GM23338 (cell line): ENCODE data around the gene UBE3C. TPM values are rescaled to one million over a fixed set of nuclear protein-coding genes. Genes with fewer than 3 reads are reported as not detected.

Experiments used
- ATAC-seq: fragments of 200-7000 bp; cut with Tn5 transposase; 3 replicates; pipeline ENCODE4 v1.9.1; 2020
- DNase-seq: peaks from one replicate; pipeline ENCODE4 v3.0.0-alpha.2; 2015; ENCODE audit warnings: low spot score
- H2AFZ ChIP-seq: fragments of 200-600 bp; sonication (generic); 2 replicates; pipeline ENCODE4 v1.8.0; 2016; ENCODE audit warnings: antibody characterized with exemption, mild to moderate bottlenecking, moderate library complexity
- H3F3A ChIP-seq: fragments of 200-600 bp; sonication (generic); replicated peaks from 2 replicates; pipeline ENCODE4 v1.8.0; 2017; ENCODE audit warnings: antibody characterized with exemption, mixed run types, low read depth
- H3K27ac ChIP-seq: fragments of 200-600 bp; sonication (generic); 2 replicates; pipeline ENCODE4 v1.6.1; 2016; ENCODE audit warnings: low read depth
- H3K27me3 ChIP-seq: fragments of 200-600 bp; sonication (generic); 2 replicates; pipeline ENCODE4 v1.8.0; 2016; ENCODE audit warnings: mild to moderate bottlenecking, mixed run types, moderate library complexity; ENCODE audit not compliant: insufficient read depth
- H3K36me3 ChIP-seq: fragments of 200-600 bp; sonication (generic); 2 replicates; pipeline ENCODE4 v1.8.0; 2016; ENCODE audit warnings: mild to moderate bottlenecking; ENCODE audit not compliant: insufficient read depth
- H3K4me1 ChIP-seq: fragments of 200-600 bp; sonication (generic); 2 replicates; pipeline ENCODE4 v1.8.0; 2016; ENCODE audit warnings: mild to moderate bottlenecking, moderate library complexity; ENCODE audit not compliant: insufficient read depth
- H3K4me2 ChIP-seq: fragments of 200-600 bp; sonication (generic); 2 replicates; pipeline ENCODE4 v1.7.1; 2017; ENCODE audit warnings: mixed run types
- H3K4me3 ChIP-seq: fragments of 200-600 bp; sonication (generic); 2 replicates; pipeline ENCODE4 v1.6.1; 2016; ENCODE audit warnings: mixed run types
- H3K79me2 ChIP-seq: fragments of 200-600 bp; sonication (generic); replicated peaks from 2 replicates; pipeline ENCODE4 v1.8.0; 2017; ENCODE audit warnings: mild to moderate bottlenecking; ENCODE audit not compliant: insufficient read depth
- H3K9me2 ChIP-seq: fragments of 200-600 bp; sonication (generic); 2 replicates; pipeline ENCODE4 v1.8.0; 2017; ENCODE audit not compliant: insufficient read depth
- H4K20me1 ChIP-seq: fragments of 200-600 bp; sonication (generic); replicated peaks from 2 replicates; pipeline ENCODE4 v1.8.0; 2017; ENCODE audit warnings: mild to moderate bottlenecking; ENCODE audit not compliant: insufficient read depth
- H3K27ac Mint-ChIP-seq: 2 replicates; pipeline ENCODE4 v1.8.0; 2020; ENCODE audit warnings: inconsistent platforms, mild to moderate bottlenecking, moderate library complexity, mixed read lengths
- H3K27me3 Mint-ChIP-seq: 3 replicates; pipeline ENCODE4 v1.8.0; 2022; ENCODE audit warnings: low read depth, mild to moderate bottlenecking, moderate library complexity, mixed read lengths, inconsistent platforms; ENCODE audit not compliant: insufficient read depth, poor library complexity
- H3K36me3 Mint-ChIP-seq: 3 replicates; pipeline ENCODE4 v1.8.0; 2021; ENCODE audit warnings: low read depth, mild to moderate bottlenecking, inconsistent platforms, moderate library complexity, mixed read lengths
- H3K4me1 Mint-ChIP-seq: 3 replicates; pipeline ENCODE4 v1.8.0; 2020; ENCODE audit warnings: mild to moderate bottlenecking, inconsistent platforms, mixed read lengths
- H3K4me3 Mint-ChIP-seq: 3 replicates; pipeline ENCODE4 v1.8.0; 2021; ENCODE audit warnings: moderate library complexity, mild to moderate bottlenecking, inconsistent platforms, mixed read lengths
- H3K9me3 Mint-ChIP-seq: 3 replicates; pipeline ENCODE4 v1.8.0; 2020; ENCODE audit warnings: moderate library complexity, mild to moderate bottlenecking, inconsistent platforms, mixed read lengths
- CREB1 ChIP-seq: fragments of 250-450 bp; sonication (Bioruptor Pico); IDR thresholded peaks from 2 replicates; pipeline ENCODE4 v1.5.0; 2020; ENCODE audit warnings: low read depth, mild to moderate bottlenecking, moderate library complexity
- EZH2 ChIP-seq: fragments of 200-600 bp; sonication (generic); IDR thresholded peaks from one replicate; pipeline ENCODE4 v1.8.0; 2017; ENCODE audit warnings: antibody characterized with exemption, mild to moderate bottlenecking, low read depth; ENCODE audit not compliant: unreplicated experiment
- EZH2phosphoT487 ChIP-seq: fragments of 200-600 bp; sonication (generic); IDR thresholded peaks from one replicate; pipeline ENCODE4 v1.8.1; 2018; ENCODE audit warnings: antibody characterized with exemption; ENCODE audit not compliant: unreplicated experiment
- JUNB ChIP-seq: IDR thresholded peaks from one replicate; pipeline ENCODE4 v1.6.1; 2016; ENCODE audit warnings: antibody characterized with exemption; ENCODE audit not compliant: unreplicated experiment
- NANOG ChIP-seq: IDR thresholded peaks from 2 replicates; pipeline ENCODE4 v1.6.1; 2016; ENCODE audit warnings: antibody characterized with exemption, borderline replicate concordance
- POLR2AphosphoS5 ChIP-seq: IDR thresholded peaks from 2 replicates; pipeline ENCODE4 v1.6.1; 2016; ENCODE audit warnings: antibody characterized with exemption, low read depth
- STAT1 ChIP-seq: IDR thresholded peaks from one replicate; pipeline ENCODE4 v1.6.1; 2016; ENCODE audit warnings: antibody characterized with exemption; ENCODE audit not compliant: unreplicated experiment
- ZNF114 ChIP-seq: fragments of 250-450 bp; sonication (Bioruptor Pico); IDR thresholded peaks from 2 replicates; pipeline ENCODE4 v1.5.0; 2020; ENCODE audit warnings: mild to moderate bottlenecking, moderate library complexity
- ZNF331 ChIP-seq: fragments of 250-450 bp; sonication (Bioruptor Pico); IDR thresholded peaks from 2 replicates; pipeline ENCODE4 v1.5.0; 2020; ENCODE audit warnings: low read depth, mild to moderate bottlenecking, moderate library complexity
- polyA plus RNA-seq: library from polyadenylated mRNA; unstranded; fragments of >200 nt; fragmentation: Nextera tagmentation; extraction: Ambion mirVana; gene quantifications from 2 replicates; pipeline ENCODE4 v1.2.1, GENCODE V29; 2016
- total RNA-seq: library from RNA; depleted of rRNA; stranded (reverse); fragments of >200 nt; shearing (Covaris generic); gene quantifications from 2 replicates; pipeline ENCODE4 v1.2.3, GENCODE V29; 2014
- TF ChIP-seq, protein P1 (sequence below): IDR thresholded peaks from 2 replicates; pipeline ENCODE4 v1.6.1; 2016; ENCODE audit warnings: antibody characterized with exemption
- TF ChIP-seq, protein P2 (sequence below), 2 experiments: fragments of 200-600 bp in 1 of 2; sonication (generic) in 1 of 2; conservative IDR thresholded peaks; 2 replicates each; pipeline versions ENCODE4 v1.5.1 to v1.6.1; 2016 to 2017; ENCODE audit warnings: antibody characterized with exemption in 2 of 2, low read depth in 2 of 2, mild to moderate bottlenecking in 2 of 2, moderate library complexity in 1 of 2
- TF ChIP-seq, protein P3 (sequence below): IDR thresholded peaks from one replicate; pipeline ENCODE4 v1.6.1; 2018; ENCODE audit warnings: antibody characterized with exemption; ENCODE audit not compliant: unreplicated experiment
- TF ChIP-seq, protein P4 (sequence below): fragments of 250-450 bp; sonication (Bioruptor Pico); IDR thresholded peaks from 2 replicates; pipeline ENCODE4 v1.5.0; 2020; ENCODE audit warnings: mild to moderate bottlenecking, moderate library complexity

The UBE3C gene
- total and polyA plus RNA-seq, 2 experiments from 2014 or later, result 16.8 to 76.9 TPM

DNA sequence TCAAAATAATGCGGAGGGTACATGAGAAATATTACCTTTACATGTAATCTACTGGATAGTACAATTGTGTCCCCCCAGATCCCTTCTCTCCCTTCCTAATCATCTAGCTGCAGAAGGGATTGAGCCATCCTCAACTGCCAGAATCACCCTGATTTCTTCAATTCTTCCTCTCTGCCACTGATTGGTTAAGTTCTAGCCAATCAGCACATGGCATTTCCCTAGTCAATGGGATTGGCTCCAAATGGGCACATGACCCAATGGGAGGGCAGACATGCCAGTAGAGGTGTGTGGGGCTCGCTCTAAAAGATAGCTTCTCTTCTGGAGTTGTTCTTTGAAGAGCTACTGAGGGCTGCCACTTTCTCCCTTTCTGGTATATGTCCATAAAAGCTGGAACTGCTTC, 20.9 kb upstream of the UBE3C start:
- ATAC-seq, result no peak
- TF ChIP-seq EZH2phosphoT487, result no peak
- no peak for TF ChIP-seq ZNF331
- TF ChIP-seq, protein P1, sequence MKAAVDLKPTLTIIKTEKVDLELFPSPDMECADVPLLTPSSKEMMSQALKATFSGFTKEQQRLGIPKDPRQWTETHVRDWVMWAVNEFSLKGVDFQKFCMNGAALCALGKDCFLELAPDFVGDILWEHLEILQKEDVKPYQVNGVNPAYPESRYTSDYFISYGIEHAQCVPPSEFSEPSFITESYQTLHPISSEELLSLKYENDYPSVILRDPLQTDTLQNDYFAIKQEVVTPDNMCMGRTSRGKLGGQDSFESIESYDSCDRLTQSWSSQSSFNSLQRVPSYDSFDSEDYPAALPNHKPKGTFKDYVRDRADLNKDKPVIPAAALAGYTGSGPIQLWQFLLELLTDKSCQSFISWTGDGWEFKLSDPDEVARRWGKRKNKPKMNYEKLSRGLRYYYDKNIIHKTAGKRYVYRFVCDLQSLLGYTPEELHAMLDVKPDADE, result no peak
- no peak for TF ChIP-seq ZNF114 (CRISPR knock-in tag)
- no peak for TF ChIP-seq CREB1 (CRISPR knock-in tag)
- no peak for TF ChIP-seq EZH2
- TF ChIP-seq, protein P2, sequence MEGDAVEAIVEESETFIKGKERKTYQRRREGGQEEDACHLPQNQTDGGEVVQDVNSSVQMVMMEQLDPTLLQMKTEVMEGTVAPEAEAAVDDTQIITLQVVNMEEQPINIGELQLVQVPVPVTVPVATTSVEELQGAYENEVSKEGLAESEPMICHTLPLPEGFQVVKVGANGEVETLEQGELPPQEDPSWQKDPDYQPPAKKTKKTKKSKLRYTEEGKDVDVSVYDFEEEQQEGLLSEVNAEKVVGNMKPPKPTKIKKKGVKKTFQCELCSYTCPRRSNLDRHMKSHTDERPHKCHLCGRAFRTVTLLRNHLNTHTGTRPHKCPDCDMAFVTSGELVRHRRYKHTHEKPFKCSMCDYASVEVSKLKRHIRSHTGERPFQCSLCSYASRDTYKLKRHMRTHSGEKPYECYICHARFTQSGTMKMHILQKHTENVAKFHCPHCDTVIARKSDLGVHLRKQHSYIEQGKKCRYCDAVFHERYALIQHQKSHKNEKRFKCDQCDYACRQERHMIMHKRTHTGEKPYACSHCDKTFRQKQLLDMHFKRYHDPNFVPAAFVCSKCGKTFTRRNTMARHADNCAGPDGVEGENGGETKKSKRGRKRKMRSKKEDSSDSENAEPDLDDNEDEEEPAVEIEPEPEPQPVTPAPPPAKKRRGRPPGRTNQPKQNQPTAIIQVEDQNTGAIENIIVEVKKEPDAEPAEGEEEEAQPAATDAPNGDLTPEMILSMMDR (conservative IDR thresholded peaks at IDR 0.05; ENCODE audit: low read depth in 2 of 2), result no peak
- TF ChIP-seq POLR2AphosphoS5, result no peak
- TF ChIP-seq, protein P3, sequence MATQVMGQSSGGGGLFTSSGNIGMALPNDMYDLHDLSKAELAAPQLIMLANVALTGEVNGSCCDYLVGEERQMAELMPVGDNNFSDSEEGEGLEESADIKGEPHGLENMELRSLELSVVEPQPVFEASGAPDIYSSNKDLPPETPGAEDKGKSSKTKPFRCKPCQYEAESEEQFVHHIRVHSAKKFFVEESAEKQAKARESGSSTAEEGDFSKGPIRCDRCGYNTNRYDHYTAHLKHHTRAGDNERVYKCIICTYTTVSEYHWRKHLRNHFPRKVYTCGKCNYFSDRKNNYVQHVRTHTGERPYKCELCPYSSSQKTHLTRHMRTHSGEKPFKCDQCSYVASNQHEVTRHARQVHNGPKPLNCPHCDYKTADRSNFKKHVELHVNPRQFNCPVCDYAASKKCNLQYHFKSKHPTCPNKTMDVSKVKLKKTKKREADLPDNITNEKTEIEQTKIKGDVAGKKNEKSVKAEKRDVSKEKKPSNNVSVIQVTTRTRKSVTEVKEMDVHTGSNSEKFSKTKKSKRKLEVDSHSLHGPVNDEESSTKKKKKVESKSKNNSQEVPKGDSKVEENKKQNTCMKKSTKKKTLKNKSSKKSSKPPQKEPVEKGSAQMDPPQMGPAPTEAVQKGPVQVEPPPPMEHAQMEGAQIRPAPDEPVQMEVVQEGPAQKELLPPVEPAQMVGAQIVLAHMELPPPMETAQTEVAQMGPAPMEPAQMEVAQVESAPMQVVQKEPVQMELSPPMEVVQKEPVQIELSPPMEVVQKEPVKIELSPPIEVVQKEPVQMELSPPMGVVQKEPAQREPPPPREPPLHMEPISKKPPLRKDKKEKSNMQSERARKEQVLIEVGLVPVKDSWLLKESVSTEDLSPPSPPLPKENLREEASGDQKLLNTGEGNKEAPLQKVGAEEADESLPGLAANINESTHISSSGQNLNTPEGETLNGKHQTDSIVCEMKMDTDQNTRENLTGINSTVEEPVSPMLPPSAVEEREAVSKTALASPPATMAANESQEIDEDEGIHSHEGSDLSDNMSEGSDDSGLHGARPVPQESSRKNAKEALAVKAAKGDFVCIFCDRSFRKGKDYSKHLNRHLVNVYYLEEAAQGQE, result no peak
- no peak for TF ChIP-seq NANOG
- TF ChIP-seq, protein P4, sequence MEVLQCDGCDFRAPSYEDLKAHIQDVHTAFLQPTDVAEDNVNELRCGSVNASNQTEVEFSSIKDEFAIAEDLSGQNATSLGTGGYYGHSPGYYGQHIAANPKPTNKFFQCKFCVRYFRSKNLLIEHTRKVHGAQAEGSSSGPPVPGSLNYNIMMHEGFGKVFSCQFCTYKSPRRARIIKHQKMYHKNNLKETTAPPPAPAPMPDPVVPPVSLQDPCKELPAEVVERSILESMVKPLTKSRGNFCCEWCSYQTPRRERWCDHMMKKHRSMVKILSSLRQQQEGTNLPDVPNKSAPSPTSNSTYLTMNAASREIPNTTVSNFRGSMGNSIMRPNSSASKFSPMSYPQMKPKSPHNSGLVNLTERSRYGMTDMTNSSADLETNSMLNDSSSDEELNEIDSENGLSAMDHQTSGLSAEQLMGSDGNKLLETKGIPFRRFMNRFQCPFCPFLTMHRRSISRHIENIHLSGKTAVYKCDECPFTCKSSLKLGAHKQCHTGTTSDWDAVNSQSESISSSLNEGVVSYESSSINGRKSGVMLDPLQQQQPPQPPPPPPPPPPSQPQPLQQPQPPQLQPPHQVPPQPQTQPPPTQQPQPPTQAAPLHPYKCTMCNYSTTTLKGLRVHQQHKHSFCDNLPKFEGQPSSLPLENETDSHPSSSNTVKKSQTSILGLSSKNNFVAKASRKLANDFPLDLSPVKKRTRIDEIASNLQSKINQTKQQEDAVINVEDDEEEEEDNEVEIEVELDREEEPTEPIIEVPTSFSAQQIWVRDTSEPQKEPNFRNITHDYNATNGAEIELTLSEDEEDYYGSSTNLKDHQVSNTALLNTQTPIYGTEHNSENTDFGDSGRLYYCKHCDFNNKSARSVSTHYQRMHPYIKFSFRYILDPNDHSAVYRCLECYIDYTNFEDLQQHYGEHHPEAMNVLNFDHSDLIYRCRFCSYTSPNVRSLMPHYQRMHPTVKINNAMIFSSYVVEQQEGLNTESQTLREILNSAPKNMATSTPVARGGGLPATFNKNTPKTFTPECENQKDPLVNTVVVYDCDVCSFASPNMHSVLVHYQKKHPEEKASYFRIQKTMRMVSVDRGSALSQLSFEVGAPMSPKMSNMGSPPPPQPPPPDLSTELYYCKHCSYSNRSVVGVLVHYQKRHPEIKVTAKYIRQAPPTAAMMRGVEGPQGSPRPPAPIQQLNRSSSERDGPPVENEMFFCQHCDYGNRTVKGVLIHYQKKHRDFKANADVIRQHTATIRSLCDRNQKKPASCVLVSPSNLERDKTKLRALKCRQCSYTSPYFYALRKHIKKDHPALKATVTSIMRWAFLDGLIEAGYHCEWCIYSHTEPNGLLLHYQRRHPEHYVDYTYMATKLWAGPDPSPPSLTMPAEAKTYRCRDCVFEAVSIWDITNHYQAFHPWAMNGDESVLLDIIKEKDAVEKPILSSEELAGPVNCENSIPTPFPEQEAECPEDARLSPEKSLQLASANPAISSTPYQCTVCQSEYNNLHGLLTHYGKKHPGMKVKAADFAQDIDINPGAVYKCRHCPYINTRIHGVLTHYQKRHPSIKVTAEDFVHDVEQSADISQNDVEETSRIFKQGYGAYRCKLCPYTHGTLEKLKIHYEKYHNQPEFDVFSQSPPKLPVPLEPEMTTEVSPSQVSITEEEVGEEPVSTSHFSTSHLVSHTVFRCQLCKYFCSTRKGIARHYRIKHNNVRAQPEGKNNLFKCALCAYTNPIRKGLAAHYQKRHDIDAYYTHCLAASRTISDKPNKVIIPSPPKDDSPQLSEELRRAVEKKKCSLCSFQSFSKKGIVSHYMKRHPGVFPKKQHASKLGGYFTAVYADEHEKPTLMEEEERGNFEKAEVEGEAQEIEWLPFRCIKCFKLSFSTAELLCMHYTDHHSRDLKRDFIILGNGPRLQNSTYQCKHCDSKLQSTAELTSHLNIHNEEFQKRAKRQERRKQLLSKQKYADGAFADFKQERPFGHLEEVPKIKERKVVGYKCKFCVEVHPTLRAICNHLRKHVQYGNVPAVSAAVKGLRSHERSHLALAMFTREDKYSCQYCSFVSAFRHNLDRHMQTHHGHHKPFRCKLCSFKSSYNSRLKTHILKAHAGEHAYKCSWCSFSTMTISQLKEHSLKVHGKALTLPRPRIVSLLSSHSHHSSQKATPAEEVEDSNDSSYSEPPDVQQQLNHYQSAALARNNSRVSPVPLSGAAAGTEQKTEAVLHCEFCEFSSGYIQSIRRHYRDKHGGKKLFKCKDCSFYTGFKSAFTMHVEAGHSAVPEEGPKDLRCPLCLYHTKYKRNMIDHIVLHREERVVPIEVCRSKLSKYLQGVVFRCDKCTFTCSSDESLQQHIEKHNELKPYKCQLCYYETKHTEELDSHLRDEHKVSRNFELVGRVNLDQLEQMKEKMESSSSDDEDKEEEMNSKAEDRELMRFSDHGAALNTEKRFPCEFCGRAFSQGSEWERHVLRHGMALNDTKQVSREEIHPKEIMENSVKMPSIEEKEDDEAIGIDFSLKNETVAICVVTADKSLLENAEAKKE (CRISPR knock-in tag), result no peak
- no peak for TF ChIP-seq JUNB
- TF ChIP-seq STAT1, result no peak
- H3K27me3 Mint-ChIP-seq, result peaks cover 6% of the 10 kb centered on the region

More for the DNA sequence above, 20.9 kb upstream of the UBE3C start:
- DNase-seq, result no peak
- Histone ChIP-seq H3F3A (no peaks in the 10 kb centered on the region), H3K36me3 (no peaks in the 10 kb centered on the region), H2AFZ (no peak overlapping the region), H3K27ac (no peak overlapping the region), H3K4me1 (no peaks in the 10 kb centered on the region), H3K9me2 (no peaks in the 10 kb centered on the region), H4K20me1 (no peaks in the 10 kb centered on the region), H3K79me2 (no peaks in the 10 kb centered on the region), H3K4me3 (no peak overlapping the region), H3K4me2 (no peak overlapping the region), H3K27me3 (no peaks in the 10 kb centered on the region)
- H3K9me3 Mint-ChIP-seq, result peaks cover 10% of the 10 kb centered on the region; the same call in 2 of the 3 replicates
- H3K36me3 Mint-ChIP-seq, result no peaks in the 10 kb centered on the region
- H3K4me1 Mint-ChIP-seq, result no peaks in the 10 kb centered on the region; the same call in 2 of the 3 replicates
- no peak overlapping the region for H3K27ac Mint-ChIP-seq
- H3K4me3 Mint-ChIP-seq, result no peak overlapping the region
